ENCODE results near the gene MACROD2.

MACROD2 gene

DNA sequence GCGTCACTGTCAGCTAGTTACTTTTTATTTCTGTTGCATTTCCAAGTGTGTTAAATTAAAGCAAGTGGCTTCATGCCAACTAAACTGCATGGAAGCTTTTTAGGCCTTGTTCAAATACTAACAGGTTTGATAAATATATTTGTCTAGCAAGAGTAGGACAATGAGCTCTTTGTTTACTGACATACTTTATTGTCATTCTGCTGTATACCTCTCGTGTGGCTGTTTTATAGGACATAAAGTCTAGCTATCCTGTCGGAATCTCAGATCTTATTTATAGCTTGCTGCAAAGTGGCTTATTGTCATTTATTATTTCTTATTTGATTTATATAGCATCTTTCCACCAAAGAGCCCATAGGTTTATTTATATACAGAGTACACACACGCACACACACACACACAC, 1866.9 kb downstream of the MACROD2 start:
- DNase-seq (ENCODE audit: low read depth), result no peak

DNA sequence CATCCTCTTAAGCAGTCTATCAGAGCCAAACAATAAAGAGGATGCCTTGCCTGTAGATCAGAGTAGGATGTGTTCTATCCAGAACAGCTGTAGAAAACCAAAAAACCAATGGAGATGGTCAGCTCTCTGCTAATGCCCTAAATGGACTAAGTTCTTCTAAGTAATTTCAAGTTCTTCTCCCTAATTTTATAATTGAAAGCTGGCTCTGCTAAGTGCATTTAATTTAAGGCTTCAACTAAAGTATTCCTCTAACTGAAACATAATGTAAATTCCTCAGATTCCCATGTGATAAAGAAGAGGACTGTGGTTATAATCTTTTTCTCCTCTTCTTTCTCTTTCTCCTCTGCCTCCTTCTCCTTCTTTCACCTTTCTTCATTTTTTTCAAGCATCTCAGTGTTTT, 1868.4 kb downstream of the MACROD2 start:
- no peak for DNase-seq (ENCODE audit: low read depth)

DNA sequence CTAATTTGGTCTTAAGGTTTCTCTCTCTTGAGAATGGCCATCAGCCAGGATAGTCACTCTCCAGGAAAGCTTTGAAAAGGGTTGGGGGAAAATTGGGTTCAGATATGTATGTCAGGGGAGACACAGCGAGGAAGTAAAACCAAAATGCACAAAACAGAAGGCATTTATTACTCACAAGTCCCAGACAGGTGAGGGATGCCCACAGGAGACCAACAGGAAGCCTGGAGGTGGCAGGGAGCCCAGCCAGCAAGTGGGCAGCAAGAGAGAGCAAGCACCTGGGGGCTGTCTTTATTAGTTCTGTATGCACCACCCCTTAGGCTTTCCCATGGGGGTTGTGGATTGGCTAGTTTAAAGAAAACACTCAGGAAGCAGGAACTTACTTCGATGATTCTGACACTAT, 1870.2 kb downstream of the MACROD2 start:
- no peak for DNase-seq (ENCODE audit: low read depth)

DNA sequence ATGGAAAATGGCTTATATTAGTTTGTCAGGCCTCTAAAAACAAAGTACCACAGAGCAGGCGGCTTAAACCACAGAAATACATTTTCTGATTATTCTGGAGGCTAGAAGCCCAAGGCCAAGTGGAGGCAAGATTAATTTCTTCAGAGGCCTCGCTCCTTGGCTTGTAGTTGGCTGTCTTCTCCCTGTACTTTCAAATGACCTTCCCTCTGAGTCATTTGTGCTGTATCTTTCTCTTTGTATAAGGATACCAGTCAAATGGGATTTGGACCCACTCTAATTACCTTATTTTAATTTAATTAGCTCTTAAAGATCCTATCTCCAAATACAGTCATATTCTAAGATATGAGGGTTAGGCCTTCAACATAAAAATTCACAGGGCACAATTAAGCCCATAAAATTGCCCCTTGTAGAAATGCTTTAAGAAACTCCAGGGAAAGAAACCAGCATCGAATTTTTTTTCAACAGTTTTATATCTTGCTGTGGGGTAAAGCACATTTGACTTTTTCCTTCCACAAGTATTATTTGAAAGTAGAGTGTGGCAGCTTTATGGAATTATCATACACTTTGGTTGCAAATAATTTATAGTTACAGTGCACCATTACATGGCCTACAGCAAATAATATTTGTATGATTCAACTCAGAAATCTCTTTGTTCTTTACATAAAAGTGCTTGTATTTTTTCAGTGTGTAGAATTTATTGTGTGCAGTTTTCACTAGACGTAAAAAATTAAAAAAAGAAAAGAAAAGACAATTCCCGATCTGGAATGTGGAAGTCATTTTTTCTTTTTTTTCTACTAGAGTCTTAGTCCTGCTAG, 1871.8 kb downstream of the MACROD2 start:
- no peak for DNase-seq (ENCODE audit: low read depth)

DNA sequence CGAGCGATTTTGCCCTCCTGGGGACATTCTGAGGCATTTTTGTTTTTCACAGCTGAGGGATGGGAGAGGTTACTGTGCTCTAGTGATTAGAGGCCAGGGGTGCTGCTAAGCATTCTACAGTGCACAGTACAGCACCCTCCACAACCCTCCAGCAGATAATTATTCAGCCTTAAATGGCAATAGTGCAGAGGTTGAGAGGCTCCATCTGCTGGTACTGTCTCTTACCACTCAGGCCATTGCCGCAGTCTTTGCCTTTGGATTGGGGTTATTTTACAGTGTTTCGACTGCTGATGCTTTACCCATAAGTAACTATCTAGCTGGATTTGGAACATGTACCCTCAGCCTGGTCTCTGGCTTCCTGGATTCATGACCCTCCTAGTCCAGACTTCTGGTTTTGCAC, 1872.6 kb downstream of the MACROD2 start:
- no peak for DNase-seq (ENCODE audit: low read depth)

DNA sequence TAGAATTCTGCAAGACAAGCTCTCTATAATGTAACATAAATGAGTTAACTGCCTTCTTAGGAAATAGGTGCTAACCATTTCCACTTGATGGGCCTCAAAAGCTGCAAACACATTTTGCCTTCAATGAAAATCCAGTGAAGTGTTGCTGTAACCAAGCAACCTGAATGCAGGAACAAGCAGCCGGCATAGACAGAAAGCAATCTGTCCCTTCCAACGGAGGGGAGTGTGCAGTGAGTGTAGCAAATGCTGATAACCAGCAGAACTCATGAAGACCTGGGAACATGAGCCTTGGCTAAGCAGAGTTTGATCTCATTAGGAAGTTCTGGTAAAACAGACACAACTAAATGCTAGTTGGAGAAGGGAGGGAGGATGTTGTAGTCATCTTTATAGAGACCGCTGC, 1880.1 kb downstream of the MACROD2 start:
- no peak for DNase-seq (ENCODE audit: low read depth)

DNA sequence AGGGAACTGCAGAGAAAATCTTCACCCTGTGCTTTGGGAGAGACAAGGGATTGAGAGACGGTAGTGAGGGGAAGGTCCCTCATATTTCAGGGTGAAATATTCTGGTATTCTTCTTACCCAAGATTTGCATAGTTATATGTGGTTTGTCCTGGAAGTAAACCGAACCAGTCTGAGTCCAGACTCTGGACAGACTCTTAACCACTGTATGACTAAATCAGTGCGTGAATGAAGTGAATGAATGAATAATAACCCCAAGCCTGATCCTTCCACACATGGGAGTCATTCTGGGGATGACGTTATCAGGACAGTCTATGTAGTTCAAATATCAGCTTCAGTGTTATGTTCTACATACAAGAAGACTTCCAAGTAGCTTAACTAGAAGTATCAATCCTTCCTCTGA, 1887.2 kb downstream of the MACROD2 start:
- no peak for DNase-seq (ENCODE audit: low read depth)

DNA sequence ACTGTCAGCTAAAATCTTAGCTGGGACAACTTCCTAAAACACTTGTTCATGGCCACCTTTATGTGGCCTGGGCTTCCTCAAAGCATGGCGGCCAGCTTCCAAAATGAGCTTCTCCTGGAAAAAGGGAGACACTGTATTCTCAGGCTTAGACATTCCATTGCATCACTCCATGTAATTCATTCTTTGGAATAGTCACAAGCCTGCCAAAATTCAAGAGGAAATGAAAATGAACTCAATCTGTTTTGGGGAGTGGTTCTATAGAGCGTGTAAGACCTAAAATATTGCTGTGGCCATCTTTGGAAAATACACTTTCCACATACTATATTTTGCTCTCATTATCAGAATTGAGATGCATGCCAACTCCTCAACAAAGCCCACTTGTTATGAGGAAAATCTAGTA, 1890.9 kb downstream of the MACROD2 start:
- no peak for DNase-seq (ENCODE audit: low read depth)

DNA sequence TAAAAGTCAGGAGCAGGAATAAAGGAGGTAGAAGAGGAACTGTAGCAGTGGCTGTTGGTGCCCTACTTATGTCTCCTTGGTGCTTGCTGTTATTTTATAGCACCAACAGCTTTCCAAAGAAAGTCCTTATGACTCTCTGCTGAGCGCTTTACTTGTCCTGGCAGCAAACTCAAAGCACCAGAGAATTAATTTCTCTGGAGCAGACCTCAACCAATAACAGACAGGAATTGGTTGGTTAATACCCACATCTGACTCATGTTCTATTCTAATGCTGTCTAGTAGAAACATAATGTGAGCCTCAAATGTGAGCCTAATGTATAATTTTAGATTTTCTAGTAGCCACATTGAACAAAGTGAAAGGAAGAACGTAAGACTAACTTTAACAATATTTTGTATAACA, 1892.1 kb downstream of the MACROD2 start:
- DNase-seq (ENCODE audit: low read depth), result no peak

DNA sequence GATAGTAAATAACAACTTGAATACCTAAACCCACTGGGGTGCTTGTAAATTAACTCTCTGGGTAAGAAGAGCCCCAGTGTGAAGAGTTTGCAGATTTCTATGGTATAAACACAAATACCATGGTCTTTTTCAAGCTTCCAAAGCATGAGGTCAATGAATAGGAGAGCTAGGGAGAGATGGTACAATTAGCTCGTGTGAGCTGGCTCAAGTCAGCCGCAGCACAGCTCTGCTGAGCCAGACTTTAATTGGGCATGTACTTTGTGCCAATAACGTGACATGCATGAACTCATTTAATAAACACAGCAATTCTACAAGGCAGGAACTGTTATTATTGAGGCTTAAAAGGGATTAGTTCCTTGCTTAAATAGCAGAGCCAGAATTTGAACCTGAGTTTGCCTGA, 1893.7 kb downstream of the MACROD2 start:
- DNase-seq (ENCODE audit: low read depth), result no peak

DNA sequence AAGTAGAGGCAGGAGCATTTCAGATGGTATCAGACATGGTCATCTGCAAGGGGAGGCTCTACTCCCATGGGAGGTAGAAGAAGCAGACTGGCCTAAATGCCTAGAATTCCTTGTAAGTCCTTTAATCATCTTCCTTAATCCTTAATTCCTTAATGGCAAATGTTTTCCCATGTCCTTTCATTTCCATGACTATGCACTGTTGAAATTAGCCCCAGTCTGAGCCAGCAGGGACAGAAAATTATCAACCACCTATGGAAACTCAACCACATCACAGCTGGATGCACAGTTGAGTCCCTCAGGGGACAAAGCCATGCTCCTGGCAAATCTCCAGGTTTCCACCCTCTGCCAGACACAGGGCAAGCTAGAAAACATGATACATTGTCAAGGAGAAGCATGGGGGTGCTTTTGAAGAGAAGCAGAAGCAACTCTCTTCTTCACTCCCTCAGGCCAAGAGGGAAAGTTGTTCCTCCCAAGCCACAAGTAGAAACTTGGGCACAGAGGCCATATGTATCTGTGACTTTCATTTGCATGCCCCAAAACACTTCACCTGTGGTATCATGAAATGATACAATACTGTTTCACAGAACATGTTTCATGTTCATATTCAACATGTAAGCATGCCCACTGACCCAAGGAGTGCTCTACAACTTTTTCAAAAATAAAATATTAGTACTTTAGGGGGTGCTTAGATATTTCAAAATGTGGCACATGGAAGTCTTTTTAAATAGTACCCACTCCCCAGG, 1894.4 kb downstream of the MACROD2 start:
- DNase-seq (ENCODE audit: low read depth), result no peak

DNA sequence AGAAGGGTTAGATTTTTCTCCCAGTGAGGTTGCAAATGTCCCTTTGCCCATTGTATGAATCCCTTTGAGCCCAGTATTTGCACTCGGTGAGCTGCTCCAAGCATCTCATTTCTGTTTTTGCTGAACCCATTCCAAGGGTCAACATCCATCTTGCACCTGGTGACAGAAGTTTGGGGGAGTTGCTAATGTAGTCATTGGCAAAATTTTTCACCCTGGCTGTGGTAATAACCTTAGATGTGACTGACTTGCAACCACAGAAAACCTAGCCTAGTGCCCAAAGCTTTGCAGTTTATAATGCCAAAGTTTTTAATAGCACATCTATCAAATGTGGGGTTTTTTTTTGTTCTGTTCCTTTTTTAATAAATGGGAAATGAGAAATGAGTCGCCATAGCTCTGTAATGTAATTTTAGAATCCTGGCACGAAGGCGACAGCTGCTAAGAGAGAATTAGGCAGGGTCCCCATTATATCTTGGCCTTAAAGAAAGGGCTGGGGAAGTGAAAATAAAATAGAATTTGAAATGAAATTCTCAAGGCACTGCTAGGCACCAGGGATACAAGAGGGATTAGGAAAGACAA, 1895.2 kb downstream of the MACROD2 start:
- no peak for DNase-seq (ENCODE audit: low read depth)

DNA sequence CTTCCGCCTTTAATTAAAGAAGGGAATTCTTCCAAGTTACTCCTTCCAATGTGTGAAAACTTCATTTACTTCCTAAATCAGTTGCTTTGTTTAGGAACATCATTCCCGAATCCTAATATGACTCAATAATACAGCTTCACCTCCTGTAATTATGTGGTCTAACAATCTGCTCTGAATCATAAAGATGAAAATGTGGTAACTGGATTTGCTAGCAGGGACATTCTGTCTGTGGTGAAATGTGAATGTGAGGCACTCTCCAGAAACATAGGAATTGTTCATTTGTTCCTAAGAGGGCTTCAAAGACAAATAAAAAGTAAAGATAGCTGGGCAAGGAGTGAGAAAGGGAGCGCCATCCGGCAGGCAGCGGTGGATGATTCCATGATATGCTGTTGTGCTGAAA, 1899.8 kb downstream of the MACROD2 start:
- DNase-seq (ENCODE audit: low read depth), result no peak

DNA sequence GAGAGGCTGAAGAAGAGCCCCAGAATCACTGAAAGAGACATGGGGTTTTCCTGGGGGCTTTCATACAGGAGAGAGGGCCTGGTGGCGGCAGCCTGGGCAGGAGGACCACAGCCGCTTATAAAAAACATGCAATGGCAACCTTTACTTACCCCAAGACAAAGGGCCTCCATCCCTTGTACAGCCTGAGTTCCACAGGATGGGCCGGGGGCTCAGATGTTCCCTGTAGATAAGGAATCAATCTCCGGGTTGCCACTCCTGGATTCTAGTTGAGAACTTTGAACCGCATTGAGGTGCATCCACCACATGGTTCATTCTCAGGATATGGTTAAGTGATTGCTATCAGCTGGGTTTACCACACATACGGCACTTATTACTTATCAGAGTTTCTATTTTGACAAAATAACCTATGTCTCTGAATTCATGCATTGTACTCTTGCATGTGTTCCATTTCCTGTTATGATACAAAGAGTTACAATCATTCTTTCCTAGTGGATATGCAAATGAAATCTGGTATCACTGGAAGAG, 1900.3 kb downstream of the MACROD2 start:
- no peak for DNase-seq (ENCODE audit: low read depth)

DNA sequence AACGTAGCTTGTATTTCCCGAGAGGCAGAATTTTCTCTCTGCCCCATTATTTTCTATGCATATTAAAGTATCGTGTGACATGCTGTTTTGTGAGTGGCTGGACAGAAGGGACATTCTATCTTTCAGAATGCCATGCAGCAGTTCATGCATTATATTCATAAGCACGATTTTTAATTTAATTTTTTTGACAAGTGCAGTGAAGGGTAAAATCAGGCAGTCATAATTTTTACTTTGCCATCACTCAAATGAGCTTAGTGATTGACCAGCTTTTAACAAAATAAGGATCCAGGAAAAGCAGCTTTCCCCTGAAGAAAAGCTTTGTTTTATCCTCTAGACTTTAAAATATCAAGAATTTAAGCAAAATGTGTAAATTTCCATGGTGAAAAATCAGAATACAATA, 1904.7 kb downstream of the MACROD2 start:
- no peak for DNase-seq (ENCODE audit: low read depth)

DNA sequence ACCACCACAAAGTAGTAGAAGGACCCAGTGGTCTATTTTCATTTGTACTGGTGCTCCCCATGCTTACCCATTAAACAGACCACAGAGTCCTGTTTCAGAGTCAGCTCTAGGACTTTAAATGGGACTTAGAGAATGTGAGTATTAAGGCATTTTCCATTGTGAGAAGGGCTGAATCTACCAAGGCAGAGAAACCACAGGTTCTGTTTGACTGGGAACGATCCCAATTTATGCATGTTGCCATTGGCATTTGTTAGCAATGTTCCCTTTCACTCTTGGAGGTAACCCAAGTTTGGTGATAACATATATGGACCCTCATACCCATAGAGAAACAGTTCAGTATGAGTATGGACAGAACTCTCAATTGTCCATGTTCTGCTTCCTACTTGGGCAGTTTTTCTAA, 1905.1 kb downstream of the MACROD2 start:
- no peak for DNase-seq (ENCODE audit: low read depth)

DNA sequence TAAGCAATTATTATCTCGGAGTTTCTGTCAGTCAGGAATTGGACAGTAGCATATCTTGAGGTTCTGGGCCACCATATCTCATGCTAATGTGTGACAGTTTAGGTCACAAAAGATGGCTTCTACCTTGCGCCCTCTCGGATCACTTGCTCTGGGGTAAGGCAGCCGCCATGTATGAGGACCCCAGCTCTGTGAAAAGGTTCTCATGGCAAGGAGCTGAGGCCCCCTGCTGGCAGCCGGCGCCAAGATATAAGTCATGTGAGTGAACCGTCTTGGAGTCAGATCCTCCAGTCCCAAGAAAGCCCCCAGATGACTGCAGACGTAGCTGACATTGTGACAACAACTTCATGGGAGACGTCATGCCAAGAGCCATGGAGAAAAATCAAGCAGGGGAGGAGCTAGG, 1907.2 kb downstream of the MACROD2 start:
- DNase-seq (ENCODE audit: low read depth), result no peak

DNA sequence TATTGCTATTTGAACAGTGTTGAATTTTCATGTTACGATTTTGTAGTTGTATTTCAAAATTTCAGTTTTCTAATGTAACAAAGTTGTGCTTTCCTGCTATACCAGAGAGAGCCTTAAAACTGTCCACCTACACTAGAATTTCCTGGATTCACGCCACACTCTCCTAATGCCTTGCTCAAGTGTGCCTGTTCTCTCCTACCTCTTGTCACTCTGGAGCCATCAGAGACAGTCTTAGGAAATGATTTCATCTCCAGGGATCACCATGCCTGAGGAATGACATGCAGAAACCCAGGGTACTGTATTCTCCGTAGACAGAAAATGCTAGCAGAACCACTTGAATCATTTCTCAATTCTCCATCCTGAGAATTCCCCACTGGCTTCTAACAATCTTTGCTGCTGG, 1910.3 kb downstream of the MACROD2 start:
- no peak for DNase-seq (ENCODE audit: low read depth)

DNA sequence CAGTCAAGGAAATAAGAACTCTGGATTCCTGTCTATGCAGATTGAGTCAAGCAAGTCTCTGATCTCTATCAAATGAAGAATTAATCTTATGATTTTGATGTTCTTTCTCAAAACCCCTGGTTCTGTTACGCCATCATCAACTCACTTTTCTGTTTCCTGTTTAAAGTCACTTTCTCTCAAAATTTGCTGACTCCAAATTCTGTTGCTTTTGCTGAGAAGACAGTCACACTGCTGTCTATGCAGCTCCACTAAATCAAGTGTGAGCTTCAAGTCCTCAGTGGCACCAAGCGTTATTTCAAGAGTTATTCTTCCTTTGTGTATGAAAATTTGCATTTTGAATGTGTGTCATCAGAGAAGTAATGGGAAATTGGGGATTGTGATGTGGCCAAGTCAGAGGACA, 1914.7 kb downstream of the MACROD2 start:
- no peak for DNase-seq (ENCODE audit: low read depth)

DNA sequence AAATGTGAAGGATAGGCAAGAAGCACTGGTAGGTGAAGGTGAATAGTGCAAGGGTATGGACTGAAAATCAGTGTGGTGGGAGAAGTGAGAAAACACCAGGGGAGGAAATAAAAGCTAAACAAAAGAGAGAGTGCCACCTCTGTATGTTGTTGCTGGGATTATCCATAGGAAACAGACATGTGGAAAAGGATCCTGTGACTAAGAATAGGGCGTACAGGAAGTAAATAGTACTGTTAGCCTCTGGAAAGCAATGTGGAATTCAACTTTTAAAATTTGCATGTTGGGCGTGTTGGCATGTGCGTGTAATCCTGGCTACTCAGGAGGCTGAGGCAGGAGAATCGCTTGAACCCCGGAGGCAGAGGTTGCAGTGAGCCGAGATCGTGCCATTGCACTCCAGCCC, 1916.3 kb downstream of the MACROD2 start:
- DNase-seq (ENCODE audit: low read depth), result no peak

DNA sequence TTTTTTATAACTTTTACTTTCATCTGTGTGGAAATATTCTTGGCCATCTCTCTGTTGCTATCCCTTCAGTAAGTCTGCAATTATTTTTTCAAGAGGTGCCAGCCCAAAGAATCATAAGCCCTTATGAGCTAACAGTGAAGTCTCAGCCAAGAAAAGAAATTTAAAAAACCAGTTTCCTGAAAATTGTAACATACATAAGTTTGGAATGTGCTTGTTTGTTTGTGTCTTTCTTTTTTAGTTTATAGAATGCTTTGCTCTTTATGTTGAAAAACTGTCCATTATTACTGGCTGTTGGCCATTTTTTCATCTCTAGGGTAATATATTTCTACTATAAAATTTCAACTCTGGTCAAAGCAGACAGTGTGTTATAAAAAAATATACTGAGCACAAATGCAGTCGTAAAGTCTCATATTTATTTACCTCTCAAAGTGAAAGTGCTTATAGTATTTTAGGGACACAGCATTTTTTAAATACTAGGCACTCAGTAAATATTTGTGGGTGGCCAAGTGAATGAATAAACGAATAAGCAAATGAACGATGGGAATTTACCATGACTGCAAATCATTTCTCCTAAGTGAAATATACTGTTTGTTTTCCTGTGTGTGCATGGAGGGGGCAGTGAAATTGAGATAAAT, 1918.2 kb downstream of the MACROD2 start:
- no peak for DNase-seq (ENCODE audit: low read depth)

DNA sequence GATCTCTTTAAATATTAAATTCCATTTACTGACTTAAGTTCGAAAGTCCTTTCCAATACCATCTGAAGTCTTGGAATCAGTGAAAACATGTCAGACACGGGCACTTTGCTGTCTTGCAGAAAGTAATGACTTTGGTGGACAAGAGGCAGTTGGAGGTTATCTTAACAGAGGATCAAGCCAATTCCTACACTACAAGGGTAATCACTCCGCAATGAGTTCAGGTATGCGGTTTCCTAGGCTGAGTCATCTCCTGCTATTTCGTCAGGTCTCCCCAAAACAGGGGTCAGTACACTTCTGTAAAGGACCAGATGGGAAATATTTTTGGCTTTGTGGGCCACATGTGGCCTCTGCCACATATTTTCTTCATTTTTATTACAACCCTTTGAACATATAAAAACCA, 1921.3 kb downstream of the MACROD2 start:
- no peak for DNase-seq (ENCODE audit: low read depth)

DNA sequence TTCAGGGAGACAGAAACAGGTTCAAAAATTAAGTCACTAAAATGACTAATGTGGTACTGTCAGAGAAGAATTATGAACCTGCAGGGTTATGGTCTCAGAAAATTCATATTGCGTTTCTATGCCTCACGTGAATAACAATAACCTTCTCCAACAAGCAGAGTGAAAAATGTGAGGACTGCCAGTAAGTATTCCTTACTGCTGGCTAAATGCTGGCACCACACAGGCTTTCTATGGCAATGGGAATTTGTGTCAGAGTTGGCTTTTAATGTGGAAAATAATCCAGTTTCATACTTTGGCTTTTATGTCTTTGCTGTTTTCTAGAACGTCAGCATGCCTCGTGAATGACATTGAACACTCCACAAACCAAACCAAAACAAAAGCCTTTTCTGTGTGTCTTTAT, 1922.0 kb downstream of the MACROD2 start:
- DNase-seq (ENCODE audit: low read depth), result no peak

Data from stimulated activated CD8-positive, alpha-beta memory T cell treated with anti-CD3 and anti-CD28 coated beads, Interleukin-15, amount 100 ng/mL, for 1 hour (primary cell).